ENCODE data around the gene RBKS. TPM values are rescaled to one million over a fixed set of nuclear protein-coding genes. Genes with fewer than 3 reads are reported as not detected.
"Not testable (repeated sequence)": the region's sequence is repeated elsewhere in the genome, so short reads cannot be mapped to it uniquely, and the experiment has no call there.

The RBKS gene
- total RNA-seq, 2 experiments from 2014 or later, result 9.2 to 9.7 TPM

DNA sequence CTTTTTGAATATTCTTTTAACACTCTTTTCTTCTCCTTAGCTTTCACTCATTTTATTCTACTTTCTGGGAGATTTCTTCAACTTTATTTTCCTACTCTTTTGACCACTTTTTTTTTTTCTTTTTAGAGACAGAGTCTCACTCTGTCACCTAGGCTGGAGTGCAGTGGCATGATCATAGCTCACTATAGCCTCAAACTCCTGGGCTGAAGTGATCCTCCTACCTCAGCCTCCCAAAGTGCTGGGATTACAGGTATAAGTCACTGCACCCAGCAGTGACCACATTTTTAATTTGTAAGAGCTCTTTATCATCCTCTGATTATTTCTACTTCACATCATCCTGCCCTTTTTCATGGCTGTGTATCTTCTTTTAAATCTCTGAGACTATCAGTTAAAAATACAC, 144.7 kb downstream of the RBKS start:
- H3K4me3 Mint-ChIP-seq; H3K27ac Mint-ChIP-seq; POLR2A ChIA-PET; H3K36me3 Mint-ChIP-seq; H3K4me1 Mint-ChIP-seq (ENCODE audit: low read depth); H3K27me3 Mint-ChIP-seq; intact Hi-C loops (cut with micrococcal nuclease); DNase-seq: not testable (repeated sequence)
- CTCF ChIA-PET, result interaction anchor here (1.3 to 2.3 kb wide), 3 partner anchors 9 to 709 kb away, joined by 3 to 14 read pairs (median 10); no protein-coding TSS in a partner anchor
- peaks cover 15% of the 10 kb centered on the region for H3K9me3 Mint-ChIP-seq

DNA sequence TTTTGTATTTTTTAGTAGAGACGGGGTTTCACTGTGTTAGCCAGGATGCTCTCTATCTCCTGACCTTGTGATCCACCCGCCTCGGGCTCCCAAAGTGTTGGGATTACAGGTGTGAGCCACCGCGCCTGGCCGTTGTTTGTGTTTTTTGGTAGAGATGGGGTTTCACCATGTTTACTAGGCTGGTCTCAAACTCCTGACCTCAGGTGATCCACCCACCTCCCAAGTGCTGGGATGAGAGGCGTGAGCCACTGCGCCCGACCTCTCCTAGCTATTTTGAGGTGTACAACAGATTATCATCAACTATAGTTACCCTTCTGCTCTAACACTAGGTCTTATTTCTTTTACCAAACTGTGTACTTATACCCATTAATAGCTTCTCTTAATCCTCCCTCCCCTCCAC, 147.6 kb downstream of the RBKS start:
- POLR2A ChIA-PET, result no interaction called here

DNA sequence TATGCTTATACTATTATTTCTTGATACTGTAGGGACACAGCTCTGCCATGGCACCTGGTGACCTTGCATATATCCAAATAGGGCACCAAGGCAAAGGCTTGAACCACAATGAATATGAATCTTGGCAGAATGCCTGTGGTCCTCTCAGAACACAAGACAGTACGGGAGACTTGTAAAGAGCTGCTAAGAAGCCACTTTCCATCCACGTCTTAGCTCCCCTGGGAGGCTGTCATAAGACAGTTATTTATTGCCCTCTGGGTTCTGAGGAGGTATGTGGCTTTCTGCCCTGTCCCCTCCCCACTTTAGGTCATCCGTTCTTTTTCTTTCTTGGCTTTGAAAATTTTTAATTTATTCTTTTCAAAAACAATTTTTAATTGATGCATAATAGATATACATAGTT, 148.5 kb downstream of the RBKS start:
- Mint-ChIP-seq H3K9me3 (no peaks in the 10 kb centered on the region), H3K36me3 (no peaks in the 10 kb centered on the region), H3K4me3 (no peak overlapping the region), H3K27me3 (no peaks in the 10 kb centered on the region), H3K27ac (no peak overlapping the region), H3K4me1 (ENCODE audit: low read depth) (no peaks in the 10 kb centered on the region)
- no peak for DNase-seq
- ChIA-PET CTCF (interaction anchor here (0.6 to 1.0 kb wide), 3 partner anchors 11 to 37 kb away, joined by 3 to 4 read pairs (median 3); no protein-coding TSS in a partner anchor), POLR2A (no interaction called here)
- intact Hi-C loops (cut with micrococcal nuclease), result no loop called here

More for the DNA sequence above, 147.6 kb downstream of the RBKS start:
- Mint-ChIP-seq H3K9me3 (no peaks in the 10 kb centered on the region), H3K4me1 (ENCODE audit: low read depth) (no peaks in the 10 kb centered on the region), H3K36me3 (no peaks in the 10 kb centered on the region), H3K27me3 (no peaks in the 10 kb centered on the region), H3K4me3 (no peak overlapping the region), H3K27ac (no peak overlapping the region)
- no peak for DNase-seq
- CTCF ChIA-PET, result interaction anchor here (1.0 kb wide), 1 partner anchor 10 kb away, joined by 3 read pairs; no protein-coding TSS in a partner anchor
- intact Hi-C loops (cut with micrococcal nuclease), result no loop called here

DNA sequence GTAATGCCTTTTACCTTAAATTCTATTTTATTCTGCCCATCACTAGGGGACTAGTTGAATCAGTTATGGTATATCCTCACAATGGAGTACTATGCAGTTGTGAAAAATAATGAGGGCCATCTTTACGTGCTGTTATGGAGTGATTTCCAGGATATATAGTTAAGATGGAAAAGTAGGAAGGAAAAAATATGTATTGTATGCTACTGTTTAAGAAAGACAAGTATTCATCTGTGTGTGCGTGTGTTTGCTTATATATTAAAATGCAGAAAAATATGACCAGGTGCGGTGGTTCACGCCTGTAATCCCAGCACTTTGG, 151.2 kb downstream of the RBKS start:
- no peak for DNase-seq
- Mint-ChIP-seq H3K9me3 (no peaks in the 10 kb centered on the region), H3K27me3 (no peaks in the 10 kb centered on the region), H3K4me1 (ENCODE audit: low read depth) (peaks cover 15% of the 10 kb centered on the region), H3K36me3 (no peaks in the 10 kb centered on the region), H3K27ac (no peak overlapping the region), H3K4me3 (no peak overlapping the region)
- ChIA-PET POLR2A (no interaction called here), CTCF (no interaction called here)
- intact Hi-C loops (cut with micrococcal nuclease), result no loop called here

DNA sequence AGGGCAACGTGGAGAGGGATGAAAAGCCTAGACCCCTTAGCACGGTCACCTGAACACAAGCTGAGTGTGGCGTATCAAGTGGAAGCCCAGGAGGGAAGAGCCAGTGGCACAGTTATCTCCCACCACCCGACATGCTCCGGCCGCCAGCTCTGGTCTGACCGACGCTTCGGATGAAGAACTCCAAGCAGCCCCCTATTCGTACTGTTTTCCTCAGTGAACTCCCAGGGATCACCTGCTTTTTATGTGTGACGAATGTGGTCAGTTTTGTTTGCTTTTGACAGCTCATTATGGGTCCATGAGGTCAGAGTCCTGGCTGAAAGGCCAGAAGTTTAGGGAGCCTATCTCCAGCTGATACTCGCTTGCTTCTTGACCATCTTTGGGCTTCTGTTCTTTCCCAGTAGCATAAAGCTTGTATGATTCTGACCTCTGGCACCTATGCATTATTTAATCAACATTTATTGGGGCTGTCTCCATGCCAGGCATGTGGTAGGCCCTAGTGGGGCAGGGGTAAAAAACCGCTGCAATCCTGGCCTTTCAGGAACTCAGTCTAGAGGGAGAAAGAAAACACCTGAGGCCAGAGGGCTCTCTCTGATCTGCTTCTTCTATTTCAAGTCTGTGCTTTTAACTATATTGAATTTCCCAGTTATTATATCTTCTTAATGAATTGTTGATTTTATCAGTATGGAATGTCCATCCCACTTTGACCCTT, 151.7 kb downstream of the RBKS start:
- H3K27ac Mint-ChIP-seq, result no peak overlapping the region
- H3K4me1 Mint-ChIP-seq (ENCODE audit: low read depth), result peaks cover 16% of the 10 kb centered on the region
- no peak for DNase-seq
- no peaks in the 10 kb centered on the region for H3K27me3 Mint-ChIP-seq
- H3K36me3 Mint-ChIP-seq, result no peaks in the 10 kb centered on the region
- intact Hi-C loops (cut with micrococcal nuclease), result no loop called here
- ChIA-PET CTCF (interaction anchor here (3.6 kb wide), 1 partner anchor 15 kb away, joined by 22 read pairs; no protein-coding TSS in a partner anchor), POLR2A (no interaction called here)
- no peak overlapping the region for H3K4me3 Mint-ChIP-seq
- H3K9me3 Mint-ChIP-seq, result peaks cover 2% of the 10 kb centered on the region

DNA sequence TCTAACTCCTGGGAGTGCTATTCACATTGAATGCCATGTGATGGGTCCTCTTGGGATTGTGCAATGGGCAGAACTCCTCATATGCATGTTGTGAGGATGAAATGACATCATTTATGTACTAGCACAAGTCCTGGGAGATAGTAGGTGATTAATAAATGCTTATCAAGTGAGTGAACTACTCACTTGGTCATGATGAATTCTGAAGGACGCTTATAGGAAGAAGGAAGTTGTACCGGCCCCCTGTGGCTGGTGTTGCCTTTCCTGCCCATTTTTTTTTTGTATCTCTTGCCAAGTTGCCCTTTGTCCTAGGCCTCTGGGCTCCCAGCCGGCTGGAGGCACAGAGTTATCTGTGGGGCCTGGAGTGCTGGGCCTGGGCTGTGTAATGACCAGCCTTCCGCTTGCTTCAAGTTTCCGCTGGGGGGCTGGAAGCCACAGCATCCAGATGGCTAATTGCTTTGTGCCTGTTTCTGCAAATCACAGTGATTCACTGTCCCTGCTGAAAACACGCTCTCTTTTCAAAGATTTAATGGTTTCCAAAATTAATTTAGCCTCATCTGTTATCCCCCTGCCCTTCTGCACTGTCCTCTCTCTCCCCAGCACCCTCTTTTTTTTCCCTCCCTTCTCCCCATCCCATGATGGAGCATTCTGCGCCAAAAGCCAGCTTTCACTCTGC, 152.4 kb downstream of the RBKS start:
- no peaks in the 10 kb centered on the region for H3K27me3 Mint-ChIP-seq
- DNase-seq, result no peak
- ChIA-PET POLR2A (no interaction called here), CTCF (interaction anchor here (1.2 to 3.6 kb wide), 2 partner anchors 14 to 17 kb away, joined by 3 to 22 read pairs; no protein-coding TSS in a partner anchor)
- H3K4me3 Mint-ChIP-seq, result no peak overlapping the region
- intact Hi-C loops (cut with micrococcal nuclease), result no loop called here
- H3K27ac Mint-ChIP-seq, result no peak overlapping the region
- peaks cover 4% of the 10 kb centered on the region for H3K9me3 Mint-ChIP-seq
- peaks cover 18% of the 10 kb centered on the region for H3K4me1 Mint-ChIP-seq (ENCODE audit: low read depth)
- no peaks in the 10 kb centered on the region for H3K36me3 Mint-ChIP-seq

DNA sequence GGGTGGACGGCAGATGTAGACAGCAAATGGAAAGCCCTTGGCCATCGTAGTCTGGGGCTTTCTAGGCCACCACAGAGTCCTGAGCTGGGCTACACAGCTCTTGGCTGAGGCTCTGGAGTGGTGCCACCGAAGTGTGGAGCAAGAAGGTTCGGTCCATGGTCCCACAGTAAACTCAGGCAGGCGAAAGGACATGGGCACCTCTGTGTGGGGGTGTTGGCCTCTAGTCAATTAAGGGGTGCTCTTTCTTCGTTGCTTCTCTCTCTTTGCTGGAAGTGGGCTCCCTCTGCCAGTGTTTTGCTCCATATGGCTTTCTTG, 153.3 kb downstream of the RBKS start:
- H3K9me3 Mint-ChIP-seq, result peaks cover 4% of the 10 kb centered on the region
- DNase-seq, result no peak
- no peak overlapping the region for H3K4me3 Mint-ChIP-seq
- intact Hi-C loops (cut with micrococcal nuclease), result no loop called here
- no peaks in the 10 kb centered on the region for H3K27me3 Mint-ChIP-seq
- no peak overlapping the region for H3K27ac Mint-ChIP-seq
- ChIA-PET CTCF (interaction anchor here (1.2 to 3.6 kb wide), 2 partner anchors 13 to 18 kb away, joined by 3 to 22 read pairs; no protein-coding TSS in a partner anchor), POLR2A (no interaction called here)
- no peaks in the 10 kb centered on the region for H3K36me3 Mint-ChIP-seq
- H3K4me1 Mint-ChIP-seq (ENCODE audit: low read depth), result peaks cover 18% of the 10 kb centered on the region

DNA sequence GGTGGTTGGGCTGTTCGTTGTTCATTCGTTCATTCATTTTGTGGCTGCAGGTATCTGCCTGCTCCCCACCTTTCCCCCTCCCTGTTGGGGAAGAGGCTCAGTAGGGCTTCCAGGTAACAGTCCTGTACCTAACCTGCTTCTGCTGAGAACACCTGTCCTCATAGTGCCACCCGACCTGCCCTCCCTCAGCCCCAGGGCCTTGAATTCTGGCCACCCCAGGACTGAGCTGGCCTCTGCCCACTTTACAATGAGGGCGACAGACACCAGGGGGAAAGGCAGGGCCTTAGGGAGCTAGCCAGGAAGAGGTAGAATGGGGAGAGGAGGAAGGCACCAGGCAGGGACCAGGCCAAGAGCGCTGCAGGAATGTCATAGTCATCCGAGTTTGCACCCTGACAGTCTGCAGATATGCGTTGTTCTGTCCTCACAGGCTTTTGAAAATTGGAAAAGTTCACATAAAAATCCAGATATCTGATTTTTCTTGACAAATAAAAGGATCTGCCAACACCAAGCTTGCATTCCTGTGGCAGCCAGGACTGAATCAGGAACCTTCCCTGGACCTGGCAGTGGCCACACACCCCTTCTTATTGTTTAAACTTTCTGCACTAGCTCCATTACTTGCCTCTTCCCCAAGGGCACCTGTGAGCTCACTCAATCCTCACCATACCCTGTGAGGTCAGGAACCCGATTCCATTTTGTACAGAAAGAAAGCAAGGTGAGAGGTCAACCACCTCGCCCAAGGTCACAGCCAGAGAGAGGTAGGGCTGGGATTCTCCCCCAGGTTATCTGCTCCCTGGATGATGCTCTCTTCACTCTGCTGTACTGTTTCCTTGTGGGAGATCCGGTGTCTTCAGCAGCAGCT, 153.9 kb downstream of the RBKS start:
- CTCF ChIA-PET, result interaction anchor here (1.2 to 3.6 kb wide), 2 partner anchors 13 to 19 kb away, joined by 3 to 22 read pairs; no protein-coding TSS in a partner anchor
- POLR2A ChIA-PET, result no interaction called here
- intact Hi-C loops (cut with micrococcal nuclease), result no loop called here
- Mint-ChIP-seq H3K27me3 (no peaks in the 10 kb centered on the region), H3K27ac (peak overlapping the region; percentile 33), H3K9me3 (peaks cover 4% of the 10 kb centered on the region), H3K4me3 (peak overlapping the region; percentile 29), H3K36me3 (no peaks in the 10 kb centered on the region), H3K4me1 (ENCODE audit: low read depth) (peaks cover 18% of the 10 kb centered on the region)
- DNase-seq, result no peak

DNA sequence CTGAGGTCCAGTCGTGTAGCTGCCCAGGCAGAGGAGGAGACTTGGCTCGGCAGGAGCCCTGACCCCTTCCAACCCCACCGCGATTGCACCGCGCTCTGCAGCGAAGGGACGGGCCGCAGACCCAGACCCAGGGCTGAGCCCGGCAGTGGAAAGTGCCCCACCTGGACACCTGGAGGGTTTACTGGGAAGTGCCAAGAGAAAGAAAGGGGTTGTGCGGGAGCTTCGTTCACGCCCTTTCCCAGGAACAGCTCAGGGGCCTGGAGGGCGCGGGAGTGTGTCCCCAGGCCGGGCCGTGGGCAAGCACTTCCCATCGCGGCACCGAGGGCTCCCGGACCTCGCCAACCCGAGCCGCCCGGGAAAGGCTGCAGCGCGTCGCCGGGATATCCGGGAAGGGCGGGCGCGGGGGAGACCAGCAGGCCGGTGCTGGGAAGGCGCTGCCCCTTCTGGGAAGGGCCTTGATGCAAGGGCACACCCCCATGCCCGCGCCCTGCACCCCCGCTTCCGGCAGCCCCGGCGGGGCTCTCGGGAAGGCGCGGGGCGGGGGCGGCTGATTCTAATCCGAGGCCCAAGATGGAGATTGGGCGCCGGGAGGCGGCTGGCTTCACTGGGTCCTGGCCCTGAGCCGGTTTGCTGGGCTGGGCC, 154.8 kb downstream of the RBKS start:
- peaks cover 18% of the 10 kb centered on the region for H3K4me1 Mint-ChIP-seq (ENCODE audit: low read depth)
- intact Hi-C loops (cut with micrococcal nuclease), result no loop called here
- no peaks in the 10 kb centered on the region for H3K27me3 Mint-ChIP-seq
- ChIA-PET CTCF (interaction anchor here (0.6 to 3.6 kb wide), 2 partner anchors 12 to 1348 kb away, joined by 5 to 22 read pairs; no protein-coding TSS in a partner anchor), POLR2A (interaction anchor here (0.6 kb wide), 2 partner anchors 681 to 823 kb away, joined by 3 to 5 read pairs; no protein-coding TSS in a partner anchor)
- peak overlapping the region; percentile 29 for H3K4me3 Mint-ChIP-seq
- DNase-seq, result peak; percentile 80
- H3K9me3 Mint-ChIP-seq, result peaks cover 4% of the 10 kb centered on the region
- H3K27ac Mint-ChIP-seq, result peak overlapping the region; percentile 47
- no peaks in the 10 kb centered on the region for H3K36me3 Mint-ChIP-seq

DNA sequence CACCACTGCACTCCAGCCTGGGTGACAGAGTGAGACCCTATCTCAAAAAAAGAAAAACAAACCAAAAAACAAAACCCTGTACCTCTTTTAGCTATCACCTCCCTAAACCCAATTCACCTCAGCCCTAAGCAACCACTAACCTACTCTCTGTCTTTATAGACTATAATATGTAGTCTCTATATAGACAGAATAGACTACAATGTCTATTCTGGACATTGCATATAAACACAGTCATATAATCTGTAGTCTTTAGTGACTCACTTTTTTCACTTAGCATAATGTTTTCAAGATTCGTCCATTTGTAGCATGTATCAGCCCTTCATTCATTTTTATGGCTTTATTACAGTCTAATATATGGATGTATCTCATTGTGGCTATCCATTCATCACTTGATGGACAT, 155.9 kb downstream of the RBKS start:
- H3K27me3 Mint-ChIP-seq, result no peaks in the 10 kb centered on the region
- H3K27ac Mint-ChIP-seq, result no peak overlapping the region
- no peaks in the 10 kb centered on the region for H3K36me3 Mint-ChIP-seq
- no peak overlapping the region for H3K4me3 Mint-ChIP-seq
- CTCF ChIA-PET, result interaction anchor here (1.0 kb wide), 1 partner anchor 11 kb away, joined by 4 read pairs; no protein-coding TSS in a partner anchor
- peaks cover 4% of the 10 kb centered on the region for H3K9me3 Mint-ChIP-seq
- no peak for DNase-seq
- peaks cover 18% of the 10 kb centered on the region for H3K4me1 Mint-ChIP-seq (ENCODE audit: low read depth)
- intact Hi-C loops (cut with micrococcal nuclease), result no loop called here
- POLR2A ChIA-PET, result no interaction called here
